Prostate gland (tissue), 2 donors: ENCODE results near the gene TYW1B. TPM values are rescaled to one million over a fixed set of nuclear protein-coding genes. Genes with fewer than 3 reads are reported as not detected.
"Not testable (repeated sequence)": the region's sequence is repeated elsewhere in the genome, so short reads cannot be mapped to it uniquely, and the experiment has no call there.

ENCODE experiments used
- DNase-seq: peaks from one replicate; pipeline ENCODE4 v3.0.0-alpha.2; 2019; ENCODE audit warnings: low spot score
- H3K27ac ChIP-seq, 2 donors: fragments of 200-600 bp; sonication (generic); 2 replicates each; pipeline ENCODE4 v1.5.1; 2017 to 2019
- H3K27me3 ChIP-seq: fragments of 200-600 bp; sonication (generic); replicated peaks from 2 replicates; pipeline ENCODE4 v1.5.1; 2019; ENCODE audit not compliant: insufficient read depth
- H3K36me3 ChIP-seq, 2 donors: fragments of 200-600 bp; sonication (generic); 1 replicate in 1 of 2; 2 replicates in 1 of 2; pipeline versions ENCODE4 v1.5.1 to v1.8.1; 2017 to 2019
- H3K4me1 ChIP-seq: fragments of 200-600 bp; sonication (generic); replicated peaks from 2 replicates; pipeline ENCODE4 v1.5.1; 2019
- H3K4me3 ChIP-seq, 2 donors: fragments of 200-600 bp; sonication (generic); 2 replicates each; pipeline ENCODE4 v1.5.1; 2017 to 2019
- H3K9me3 ChIP-seq: fragments of 200-600 bp; sonication (generic); 2 replicates; pipeline ENCODE4 v1.5.1; 2017
- CTCF ChIP-seq, 4 experiments: fragments of 200-600 bp in 2 of 4; fragments of 450-650 bp in 2 of 4; sonication (generic) in 2 of 4; IDR thresholded peaks; 1 replicate in 3 of 4; 2 replicates in 1 of 4; pipeline ENCODE4 v1.5.1; 2016 to 2019; ENCODE audit warnings: antibody characterized with exemption in 4 of 4, mild to moderate bottlenecking in 2 of 4, moderate library complexity in 2 of 4
- POLR2A ChIP-seq: fragments of 450-650 bp; IDR thresholded peaks from one replicate; pipeline ENCODE4 v1.6.1; 2016; ENCODE audit warnings: antibody characterized with exemption, mild to moderate bottlenecking
- POLR2AphosphoS5 ChIP-seq: sonication (generic); formaldehyde crosslinking; IDR thresholded peaks from one replicate; pipeline ENCODE4 v1.6.1; 2017; ENCODE audit warnings: antibody characterized with exemption
- WGBS: methylation state at CpG from one replicate; pipeline ENCODE4 v1.1.5; 2018; 5-methylcytosine and 5-hydroxymethylcytosine counted together
- intact Hi-C: fragments of 100-400 bp; cut with DNase I; formaldehyde crosslinking; loops from one replicate; pipeline ENCODE4 v1.14.2; 2022
- total RNA-seq, 2 donors: library from RNA; depleted of rRNA; stranded (reverse); fragments of >200 nt; gene quantifications; one replicate each; pipeline ENCODE4 v1.1.0, GENCODE V29; 2016

Gene TYW1B
- total RNA-seq, 2 donors from 2014 or later, result 4.3 to 8.4 TPM

GRCh38 chr7:72706521-72706920 lies 121.5 kb downstream of the TYW1B start:
- WGBS, result 87% methylated on average over 1 of the region's 1 CpG
- H3K27ac ChIP-seq, result no peak overlapping the region

DNA sequence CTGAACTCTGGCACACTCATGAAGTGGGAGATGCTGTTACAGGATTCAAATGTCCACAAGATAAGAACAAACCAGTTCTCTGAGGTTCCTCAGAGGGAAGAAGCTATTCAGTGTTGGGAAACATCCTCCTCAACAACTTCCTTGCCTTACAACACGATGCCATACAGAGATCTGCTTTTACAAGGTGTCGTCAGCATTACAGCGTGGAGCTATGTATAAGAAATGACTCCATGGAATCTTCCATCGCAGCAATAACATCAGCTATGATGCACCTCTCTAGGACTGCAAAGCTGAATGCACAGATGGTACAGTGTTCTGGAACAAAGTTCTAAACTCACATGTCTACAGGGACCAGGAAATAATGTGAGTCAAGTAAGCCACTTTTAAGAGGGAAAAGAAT lies 122.3 kb downstream of the TYW1B start:
- H3K9me3 ChIP-seq, H3K27ac ChIP-seq, DNase-seq, intact Hi-C loops, H3K27me3 ChIP-seq, H3K4me3 ChIP-seq, H3K36me3 ChIP-seq, H3K4me1 ChIP-seq: not testable (repeated sequence)
- WGBS, result 72% methylated on average over 4 of the region's 4 CpGs

More at GRCh38 chr7:72706521-72706920, 121.5 kb downstream of the TYW1B start:
- Histone ChIP-seq H3K4me3 (no peak overlapping the region), H3K27me3 (no peaks in the 10 kb centered on the region), H3K4me1 (no peaks in the 10 kb centered on the region), H3K9me3 (no peaks in the 10 kb centered on the region), H3K36me3 (no peaks in the 10 kb centered on the region)
- intact Hi-C loops, result no loop called here
- TF ChIP-seq CTCF (IDR thresholded peaks at IDR 0.05), result no peak
- no peak for TF ChIP-seq POLR2A
- TF ChIP-seq POLR2AphosphoS5, result no peak
- no peak for DNase-seq

- intact Hi-C loops, result no loop called here
- WGBS, result 79% methylated on average over 3 of the region's 3 CpGs
- Histone ChIP-seq H3K27ac (no peak overlapping the region), H3K36me3 (no peaks in the 10 kb centered on the region), H3K9me3 (no peaks in the 10 kb centered on the region), H3K4me1 (no peaks in the 10 kb centered on the region), H3K27me3 (no peaks in the 10 kb centered on the region), H3K4me3 (no peak overlapping the region)
- TF ChIP-seq CTCF (IDR thresholded peaks at IDR 0.05) (no peak), POLR2AphosphoS5 (no peak), POLR2A (no peak)
- no peak for DNase-seq
These were observed 123.1 kb downstream of the TYW1B start for GRCh38 chr7:72704894-72705293.

DNA sequence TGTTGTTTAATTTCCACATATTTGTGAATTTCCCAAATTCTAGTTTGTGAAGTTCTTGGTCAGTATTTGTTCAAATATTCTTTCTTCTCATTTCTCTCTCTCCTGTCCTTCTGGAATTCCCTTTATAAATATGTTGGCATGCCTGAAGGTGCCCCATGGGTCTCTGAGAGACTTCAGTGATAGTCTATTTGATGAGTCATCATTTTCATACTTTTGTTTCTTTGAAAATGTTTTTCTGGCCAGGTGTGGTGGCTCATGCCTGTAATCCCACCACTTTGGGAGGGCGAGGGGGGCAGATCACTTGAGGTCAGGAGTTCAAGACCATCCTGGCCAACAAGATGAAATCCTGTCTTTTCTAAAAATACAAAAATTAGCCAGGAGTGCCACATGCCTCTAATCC lies 127.5 kb downstream of the TYW1B start:
- not testable (repeated sequence) for H3K27ac ChIP-seq
- WGBS, result 100% methylated on average over 1 of the region's 1 CpG

GRCh38 chr7:72697066-72697465 lies 130.9 kb downstream of the TYW1B start:
- H3K27me3 ChIP-seq, H3K27ac ChIP-seq, H3K36me3 ChIP-seq, H3K4me1 ChIP-seq, DNase-seq, H3K4me3 ChIP-seq, H3K9me3 ChIP-seq, intact Hi-C loops: not testable (repeated sequence)
- WGBS, result 88% methylated on average over 1 of the region's 1 CpG

More for the DNA sequence above, 127.5 kb downstream of the TYW1B start:
- intact Hi-C loops, H3K4me1 ChIP-seq, H3K4me3 ChIP-seq, H3K36me3 ChIP-seq, DNase-seq, H3K27me3 ChIP-seq, H3K9me3 ChIP-seq: not testable (repeated sequence)

DNA sequence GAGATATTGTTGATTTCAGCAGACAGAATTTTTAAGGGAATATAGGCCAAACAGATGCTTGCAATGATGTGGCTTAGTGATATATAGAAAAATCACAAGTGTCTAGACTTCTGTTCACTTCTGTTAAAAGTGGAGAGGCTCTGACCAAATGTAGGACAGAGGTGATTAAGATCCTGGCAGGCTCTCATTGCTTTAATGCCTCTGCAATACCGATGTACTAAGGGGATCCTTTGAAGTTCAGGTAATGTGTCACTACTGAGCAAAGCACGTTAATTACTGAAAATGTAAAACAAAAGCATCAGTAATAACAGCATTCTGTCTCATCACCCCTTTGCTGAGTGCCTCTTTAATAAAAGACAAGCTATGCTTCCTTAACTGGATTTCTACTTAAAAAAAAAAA lies 131.4 kb downstream of the TYW1B start:
- WGBS, result 36% methylated on average over 2 of the region's 2 CpGs
- DNase-seq, intact Hi-C loops, H3K4me1 ChIP-seq, H3K9me3 ChIP-seq, H3K36me3 ChIP-seq, H3K27me3 ChIP-seq, H3K27ac ChIP-seq, H3K4me3 ChIP-seq: not testable (repeated sequence)

- whole genome bisulfite sequencing, result 95% methylated on average over 8 of the region's 8 CpGs
- H3K9me3 ChIP-seq, DNase-seq, intact Hi-C loops, H3K27ac ChIP-seq, H3K4me3 ChIP-seq, H3K27me3 ChIP-seq, H3K36me3 ChIP-seq, H3K4me1 ChIP-seq: not testable (repeated sequence)
These were observed 132.5 kb downstream of the TYW1B start for GRCh38 chr7:72695482-72695881.

GRCh38 chr7:72691442-72691841 lies 136.6 kb downstream of the TYW1B start:
- H3K4me1 ChIP-seq, H3K4me3 ChIP-seq, H3K9me3 ChIP-seq, DNase-seq, intact Hi-C loops, H3K27me3 ChIP-seq, H3K36me3 ChIP-seq, H3K27ac ChIP-seq: not testable (repeated sequence)
- WGBS, result 88% methylated on average over 2 of the region's 2 CpGs

- H3K27ac ChIP-seq, H3K4me3 ChIP-seq, intact Hi-C loops, H3K9me3 ChIP-seq, H3K36me3 ChIP-seq, H3K4me1 ChIP-seq, DNase-seq, H3K27me3 ChIP-seq: not testable (repeated sequence)
- WGBS, result 53% methylated on average over 2 of the region's 2 CpGs
These were observed 137.8 kb downstream of the TYW1B start for GRCh38 chr7:72690177-72690576.

DNA sequence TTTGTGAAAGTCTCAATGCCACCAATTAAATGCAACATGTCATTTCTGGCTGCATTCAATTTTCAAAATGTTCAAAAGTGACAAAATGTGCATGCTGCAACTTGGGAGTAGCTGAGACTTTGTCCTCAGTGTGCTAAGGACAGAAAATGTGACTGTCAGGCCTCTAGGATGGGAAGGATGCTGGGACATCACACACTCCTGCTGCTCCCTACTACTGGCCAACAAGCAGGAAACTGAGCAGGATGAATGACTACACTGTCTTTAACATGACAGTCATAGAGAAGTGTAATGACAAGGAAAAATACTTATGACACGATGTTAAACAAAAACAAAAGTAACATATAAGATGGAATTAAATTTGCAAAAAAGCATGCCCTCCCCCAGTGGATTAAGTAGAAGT lies 138.7 kb downstream of the TYW1B start:
- H3K36me3 ChIP-seq, H3K9me3 ChIP-seq, DNase-seq, H3K27ac ChIP-seq, H3K4me1 ChIP-seq, intact Hi-C loops, H3K27me3 ChIP-seq, H3K4me3 ChIP-seq: not testable (repeated sequence)
- 83% methylated on average over 1 of the region's 1 CpG for WGBS

DNA sequence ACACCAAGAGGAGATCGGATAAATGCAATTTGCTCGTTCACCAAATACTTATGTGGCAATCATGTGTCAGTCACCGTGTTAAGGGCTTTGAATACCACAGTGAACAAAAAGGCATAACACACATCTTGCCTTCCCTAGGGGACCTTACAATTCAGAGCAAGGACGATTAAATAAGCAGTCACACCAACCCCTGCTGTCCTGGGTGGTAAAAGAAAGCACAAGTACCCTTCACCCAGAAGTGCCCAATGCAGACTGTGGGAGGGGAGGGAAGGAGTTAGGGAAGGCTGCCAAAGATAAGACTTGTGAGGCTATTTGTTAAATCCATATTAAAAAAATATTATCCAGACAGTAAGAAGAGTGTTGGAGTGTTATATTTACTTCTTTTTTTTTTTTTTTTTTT lies 146.8 kb downstream of the TYW1B start:
- DNase-seq, H3K4me1 ChIP-seq, H3K4me3 ChIP-seq, H3K36me3 ChIP-seq, intact Hi-C loops, H3K27ac ChIP-seq, H3K9me3 ChIP-seq, H3K27me3 ChIP-seq: not testable (repeated sequence)
- WGBS, result 90% methylated on average over 4 of the region's 4 CpGs
